OCI-LY1 (cell line): ENCODE measurements around the gene AP4E1.
"Not testable (repeated sequence)": the region's sequence is repeated elsewhere in the genome, so short reads cannot be mapped to it uniquely, and the experiment has no call there.

ENCODE experiments used
- H2AFZ ChIP-seq: fragments of 200-600 bp; sonication (generic), shearing (Covaris generic); 2 replicates; pipeline ENCODE4 v1.6.0; 2014; ENCODE audit warnings: antibody characterized with exemption, mild to moderate bottlenecking, low read length
- H3F3A ChIP-seq: fragments of 200-600 bp; sonication (generic), shearing (Covaris generic); 2 replicates; pipeline ENCODE4 v1.6.0; 2014; ENCODE audit warnings: mild to moderate bottlenecking, antibody characterized with exemption, low read length, moderate library complexity; ENCODE audit not compliant: insufficient read depth
- H3K27ac ChIP-seq: fragments of 200-600 bp; sonication (generic); 2 replicates; pipeline ENCODE4 v1.5.1; 2014; ENCODE audit warnings: low read length, mixed run types, mild to moderate bottlenecking, low read depth; ENCODE audit not compliant: poor library complexity, severe bottlenecking
- H3K27me3 ChIP-seq: fragments of 200-600 bp; sonication (generic); 2 replicates; pipeline ENCODE4 v1.6.0; 2014; ENCODE audit warnings: antibody characterized with exemption, mild to moderate bottlenecking, low read length, moderate library complexity; ENCODE audit not compliant: insufficient read depth
- H3K36me3 ChIP-seq: fragments of 200-600 bp; sonication (generic); 2 replicates; pipeline ENCODE4 v1.6.1; 2014; ENCODE audit warnings: mild to moderate bottlenecking, antibody characterized with exemption, low read length, moderate library complexity, mixed read lengths; ENCODE audit not compliant: insufficient read depth
- H3K4me1 ChIP-seq: fragments of 200-600 bp; sonication (generic); 2 replicates; pipeline ENCODE4 v1.5.1; 2014; ENCODE audit warnings: mild to moderate bottlenecking, low read length, moderate library complexity; ENCODE audit not compliant: insufficient read depth, severe bottlenecking
- H3K4me2 ChIP-seq: fragments of 200-600 bp; sonication (generic), shearing (Covaris generic); 2 replicates; pipeline ENCODE4 v1.6.1; 2014; ENCODE audit warnings: low read length
- H3K4me3 ChIP-seq: fragments of 200-600 bp; sonication (generic); 2 replicates; pipeline ENCODE4 v1.5.1; 2014; ENCODE audit warnings: low read length, low read depth, mild to moderate bottlenecking, mixed read lengths; ENCODE audit not compliant: poor library complexity, severe bottlenecking
- H3K79me2 ChIP-seq: fragments of 200-600 bp; shearing (Covaris generic); 2 replicates; pipeline ENCODE4 v1.6.1; 2016; ENCODE audit warnings: mixed run types, low read length, mixed read lengths; ENCODE audit not compliant: insufficient read depth
- H3K9ac ChIP-seq: fragments of 200-600 bp; sonication (generic), shearing (Covaris generic); 2 replicates; pipeline ENCODE4 v1.6.1; 2014; ENCODE audit warnings: mild to moderate bottlenecking, low read length, mixed read lengths
- H3K9me2 ChIP-seq: fragments of 200-600 bp; sonication (generic), shearing (Covaris generic); 2 replicates; pipeline ENCODE4 v1.6.1; 2014; ENCODE audit warnings: low read depth, mild to moderate bottlenecking, low read length, mixed read lengths
- H3K9me3 ChIP-seq: fragments of 200-600 bp; shearing (Covaris generic); 2 replicates; pipeline ENCODE4 v1.6.1; 2014; ENCODE audit warnings: low read length, mixed read lengths
- H4K20me1 ChIP-seq: fragments of 200-600 bp; sonication (generic), shearing (Covaris generic); 2 replicates; pipeline ENCODE4 v1.6.0; 2016; ENCODE audit warnings: mild to moderate bottlenecking, low read length; ENCODE audit not compliant: insufficient read depth
- CTCF ChIP-seq: fragments of 200-600 bp; sonication (generic), shearing (Covaris generic); IDR thresholded peaks from 2 replicates; pipeline ENCODE4 v1.5.1; 2017; ENCODE audit warnings: mild to moderate bottlenecking, antibody characterized with exemption, low read length, moderate library complexity, mixed read lengths
- EZH2 ChIP-seq: fragments of 200-600 bp; sonication (generic), shearing (Covaris generic); IDR thresholded peaks from 2 replicates; pipeline ENCODE4 v1.8.0; 2017; ENCODE audit warnings: borderline replicate concordance, mixed run types, mild to moderate bottlenecking, antibody characterized with exemption, low read length, moderate library complexity, mixed read lengths

The AP4E1 gene

GRCh38 chr15:50872832-50873426 lies 35.6 kb upstream of the AP4E1 start:
- TF ChIP-seq EZH2 (no peak), CTCF (no peak)
- Histone ChIP-seq H3K27me3 (no peaks in the 10 kb centered on the region), H3K36me3 (no peaks in the 10 kb centered on the region), H3K9me2 (no peaks in the 10 kb centered on the region), H3K27ac (no peak overlapping the region), H3K9me3 (no peaks in the 10 kb centered on the region), H3K9ac (no peak overlapping the region), H3K79me2 (no peaks in the 10 kb centered on the region), H3F3A (no peaks in the 10 kb centered on the region), H3K4me2 (no peak overlapping the region), H3K4me3 (no peak overlapping the region), H2AFZ (no peak overlapping the region), H4K20me1 (no peaks in the 10 kb centered on the region), H3K4me1 (peaks cover 22% of the 10 kb centered on the region)

- Histone ChIP-seq H3K27ac (no peak overlapping the region), H3K36me3 (no peaks in the 10 kb centered on the region), H2AFZ (no peak overlapping the region), H3K27me3 (no peaks in the 10 kb centered on the region), H4K20me1 (no peaks in the 10 kb centered on the region), H3K4me2 (peak overlapping the region; percentile 33; the same call in 1 of the 2 replicates), H3K9ac (no peak overlapping the region), H3K9me2 (no peaks in the 10 kb centered on the region), H3F3A (no peaks in the 10 kb centered on the region), H3K79me2 (no peaks in the 10 kb centered on the region), H3K4me3 (peak overlapping the region; percentile 18), H3K4me1 (peaks cover 29% of the 10 kb centered on the region), H3K9me3 (no peaks in the 10 kb centered on the region)
- TF ChIP-seq CTCF = peak; percentile 20; the same call in 1 of the 2 replicates
- no peak for TF ChIP-seq EZH2
Measured at GRCh38 chr15:50873935-50874361, 34.5 kb upstream of the AP4E1 start.

GRCh38 chr15:50875238-50875637 lies 33.2 kb upstream of the AP4E1 start:
- H3K79me2 ChIP-seq, H3K9ac ChIP-seq, H3K4me3 ChIP-seq, H4K20me1 ChIP-seq, H3K36me3 ChIP-seq, H2AFZ ChIP-seq, H3K4me2 ChIP-seq, H3K27ac ChIP-seq, H3K9me2 ChIP-seq, H3K27me3 ChIP-seq, H3F3A ChIP-seq, H3K9me3 ChIP-seq: not testable (repeated sequence)
- H3K4me1 ChIP-seq = peaks cover 33% of the 10 kb centered on the region
